Activated naive CD4-positive, alpha-beta T cell treated with anti-CD3 and anti-CD28 coated beads, Interleukin-2, amount 10 ng/mL, durations not matched to agents 7 days and 5 days (primary cell): ENCODE measurements around the gene SETBP1.

ENCODE experiments used
- CTCF ChIA-PET: fragments of 350-600 bp; sonication (Branson Sonifier 250); formaldehyde crosslinking; loops from one replicate; lab custom pipeline; 2021; ENCODE audit warnings: antibody characterized with exemption; lab: Charles Lee
- DNase-seq: peaks from one replicate; pipeline ENCODE4 v3.0.0-alpha.2; 2020
- H3K27ac Mint-ChIP-seq: one replicate; pipeline ENCODE4 v1.8.0; 2021; ENCODE audit warnings: mild to moderate bottlenecking, moderate library complexity, mixed read lengths
- H3K27me3 Mint-ChIP-seq: one replicate; pipeline ENCODE4 v1.8.0; 2021; ENCODE audit warnings: mild to moderate bottlenecking, mixed read lengths
- H3K36me3 Mint-ChIP-seq: one replicate; pipeline ENCODE4 v1.8.0; 2021; ENCODE audit warnings: mixed read lengths
- H3K4me1 Mint-ChIP-seq: one replicate; pipeline ENCODE4 v1.8.0; 2021; ENCODE audit warnings: mixed read lengths
- H3K4me3 Mint-ChIP-seq: one replicate; pipeline ENCODE4 v1.8.0; 2021; ENCODE audit warnings: mild to moderate bottlenecking, moderate library complexity, mixed read lengths
- H3K9me3 Mint-ChIP-seq: one replicate; pipeline ENCODE4 v1.8.0; 2021; ENCODE audit warnings: mixed read lengths

The SETBP1 gene

DNA sequence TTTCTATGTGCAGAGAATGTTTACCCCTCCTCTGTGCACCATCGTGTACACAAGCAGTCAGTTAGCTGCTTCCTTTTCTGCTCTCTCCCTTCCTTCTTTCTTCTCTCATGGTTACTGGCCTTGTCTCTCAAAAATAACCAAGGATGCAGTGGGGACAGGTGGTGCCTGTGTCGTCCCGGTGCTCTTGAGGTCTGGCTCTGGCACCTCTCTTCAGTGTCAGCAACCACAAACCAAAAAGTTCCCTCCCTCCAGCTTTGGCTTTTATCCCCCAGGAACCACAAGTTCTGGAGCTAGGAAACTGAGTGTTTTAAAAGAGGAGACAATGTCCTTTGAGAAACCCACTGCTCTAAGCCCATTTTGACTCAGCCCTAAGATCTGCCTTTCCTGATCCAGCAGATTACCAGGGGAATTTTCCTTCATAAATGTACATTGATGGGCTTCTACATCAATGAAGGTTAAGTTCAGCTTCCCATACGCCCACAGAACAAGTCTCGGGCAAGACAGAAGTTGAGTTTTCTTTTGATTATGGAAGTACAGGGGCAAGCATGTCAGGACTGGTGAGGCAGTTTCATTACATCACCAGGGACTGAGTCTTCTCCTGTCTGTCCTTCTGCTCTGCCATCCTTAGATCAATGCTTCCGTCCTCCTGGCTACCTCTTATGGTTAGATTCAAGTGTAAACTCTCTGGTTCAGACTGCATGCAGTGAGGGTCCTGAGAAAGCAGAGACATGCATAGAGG lies 232.2 kb downstream of the SETBP1 start:
- H3K4me3 Mint-ChIP-seq, result no peak overlapping the region

DNA sequence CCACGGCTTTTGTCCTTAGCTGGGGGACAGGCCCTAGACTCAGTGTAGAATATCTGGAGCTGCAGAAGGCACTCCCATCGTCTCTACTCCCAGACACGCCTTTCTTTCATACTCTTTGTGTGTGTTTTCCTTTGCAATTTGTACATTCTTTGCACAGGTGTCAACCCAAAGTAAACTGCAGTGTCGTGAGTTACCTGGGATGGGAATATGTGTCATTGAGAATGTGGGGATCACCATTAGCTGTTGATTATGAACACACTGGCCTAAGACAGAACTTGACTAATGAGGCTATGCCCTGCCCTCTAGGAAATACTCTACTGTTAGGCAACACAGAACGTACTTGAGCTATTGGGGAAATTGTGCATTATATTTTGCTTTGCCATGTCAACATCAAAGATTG lies 233.3 kb downstream of the SETBP1 start:
- DNase-seq, result no peak
- H3K4me3 Mint-ChIP-seq, result no peak overlapping the region
- no peaks in the 10 kb centered on the region for H3K9me3 Mint-ChIP-seq
- no peaks in the 10 kb centered on the region for H3K36me3 Mint-ChIP-seq
- CTCF ChIA-PET, result no interaction called here
- H3K4me1 Mint-ChIP-seq, result no peaks in the 10 kb centered on the region
- peaks cover 6% of the 10 kb centered on the region for H3K27me3 Mint-ChIP-seq
- no peak overlapping the region for H3K27ac Mint-ChIP-seq

More for the DNA sequence above, 232.2 kb downstream of the SETBP1 start:
- Mint-ChIP-seq H3K27ac (no peak overlapping the region), H3K36me3 (no peaks in the 10 kb centered on the region), H3K27me3 (peaks cover 8% of the 10 kb centered on the region), H3K9me3 (no peaks in the 10 kb centered on the region), H3K4me1 (no peaks in the 10 kb centered on the region)
- DNase-seq, result no peak
- CTCF ChIA-PET, result no interaction called here

DNA sequence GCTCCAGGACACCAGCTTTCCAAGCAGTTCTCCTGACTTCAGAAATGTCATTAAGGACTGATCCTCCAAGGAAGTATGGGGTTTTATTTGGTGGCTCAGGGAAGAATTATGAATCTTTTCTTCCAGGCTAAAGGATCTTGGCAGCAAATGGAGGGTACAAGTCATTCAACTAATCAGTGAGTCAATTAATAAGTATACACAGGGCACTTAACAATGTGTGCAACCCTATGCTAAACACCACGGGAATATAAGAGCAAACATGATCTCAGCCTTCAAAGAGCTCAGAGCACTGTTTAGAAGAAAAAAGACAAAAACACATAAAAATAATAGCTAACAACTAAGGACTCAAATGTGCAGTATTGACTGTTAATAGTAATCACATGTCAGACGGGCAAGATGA lies 234.5 kb downstream of the SETBP1 start:
- H3K4me1 Mint-ChIP-seq, result no peaks in the 10 kb centered on the region
- no peak for DNase-seq

DNA sequence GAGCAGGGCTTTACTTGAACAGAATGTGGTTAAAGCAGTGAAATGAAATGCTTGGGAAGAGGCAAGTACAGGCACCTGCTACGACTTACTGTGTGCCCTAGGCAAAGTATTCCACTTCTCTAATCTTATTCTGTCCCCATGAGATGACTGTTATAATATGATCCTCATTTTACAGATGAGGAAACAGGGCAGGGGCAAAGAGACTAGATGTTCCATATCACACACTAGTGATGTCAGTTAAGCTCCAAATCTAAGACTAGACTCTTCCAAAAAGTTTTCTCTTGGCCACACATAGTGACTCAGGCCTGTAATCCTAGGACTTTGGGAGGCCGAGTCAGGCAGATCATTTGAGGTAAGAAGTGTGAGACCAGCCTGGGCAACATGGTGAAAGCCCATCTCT lies 235.0 kb downstream of the SETBP1 start:
- Mint-ChIP-seq H3K4me3 (no peak overlapping the region), H3K4me1 (no peaks in the 10 kb centered on the region), H3K27ac (no peak overlapping the region), H3K27me3 (peaks cover 3% of the 10 kb centered on the region), H3K9me3 (no peaks in the 10 kb centered on the region), H3K36me3 (no peaks in the 10 kb centered on the region)
- CTCF ChIA-PET, result no interaction called here
- no peak for DNase-seq

More for the DNA sequence above, 234.5 kb downstream of the SETBP1 start:
- CTCF ChIA-PET, result no interaction called here
- H3K27me3 Mint-ChIP-seq, result peaks cover 3% of the 10 kb centered on the region
- no peaks in the 10 kb centered on the region for H3K36me3 Mint-ChIP-seq
- H3K27ac Mint-ChIP-seq, result no peak overlapping the region
- H3K4me3 Mint-ChIP-seq, result no peak overlapping the region
- no peaks in the 10 kb centered on the region for H3K9me3 Mint-ChIP-seq

DNA sequence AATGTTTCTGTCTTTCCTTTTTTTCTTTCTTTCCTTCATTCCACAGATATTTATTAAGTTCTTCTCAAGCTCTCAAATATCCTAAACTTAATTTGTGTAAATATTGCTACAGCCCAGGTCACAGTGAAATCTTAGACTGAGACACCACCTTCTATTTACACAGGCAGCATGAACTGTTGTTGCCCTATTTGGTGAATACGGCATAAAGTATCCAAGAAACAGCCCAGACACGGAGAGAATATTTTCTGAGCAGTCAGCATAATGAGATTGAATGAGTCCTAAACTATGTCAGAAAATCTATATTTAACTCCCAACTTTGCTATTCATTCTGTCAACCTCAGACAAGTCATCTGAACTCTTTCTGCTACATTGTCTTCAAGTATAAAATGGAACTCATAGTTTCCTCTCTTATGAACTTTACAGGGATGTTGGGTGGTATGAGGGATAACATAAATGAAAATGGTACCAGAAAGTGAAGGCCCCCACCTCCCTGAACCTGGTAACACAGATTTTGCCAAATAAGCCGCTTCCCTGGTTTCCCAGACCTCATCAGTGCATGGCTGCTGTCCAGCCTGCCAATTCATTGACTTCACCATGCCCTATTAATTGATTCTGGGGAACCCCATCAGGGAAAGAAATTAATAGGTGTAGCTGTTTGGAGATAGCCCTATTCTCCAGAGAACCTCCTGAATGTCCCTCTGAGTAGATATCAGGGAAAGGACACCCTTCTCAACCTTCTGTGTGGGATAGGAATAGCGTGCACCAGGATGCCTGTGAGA lies 235.9 kb downstream of the SETBP1 start:
- Mint-ChIP-seq H3K4me1 (no peaks in the 10 kb centered on the region), H3K4me3 (no peak overlapping the region), H3K9me3 (no peaks in the 10 kb centered on the region), H3K27ac (no peak overlapping the region), H3K36me3 (no peaks in the 10 kb centered on the region), H3K27me3 (peaks cover 3% of the 10 kb centered on the region)
- no peak for DNase-seq
- CTCF ChIA-PET, result no interaction called here

DNA sequence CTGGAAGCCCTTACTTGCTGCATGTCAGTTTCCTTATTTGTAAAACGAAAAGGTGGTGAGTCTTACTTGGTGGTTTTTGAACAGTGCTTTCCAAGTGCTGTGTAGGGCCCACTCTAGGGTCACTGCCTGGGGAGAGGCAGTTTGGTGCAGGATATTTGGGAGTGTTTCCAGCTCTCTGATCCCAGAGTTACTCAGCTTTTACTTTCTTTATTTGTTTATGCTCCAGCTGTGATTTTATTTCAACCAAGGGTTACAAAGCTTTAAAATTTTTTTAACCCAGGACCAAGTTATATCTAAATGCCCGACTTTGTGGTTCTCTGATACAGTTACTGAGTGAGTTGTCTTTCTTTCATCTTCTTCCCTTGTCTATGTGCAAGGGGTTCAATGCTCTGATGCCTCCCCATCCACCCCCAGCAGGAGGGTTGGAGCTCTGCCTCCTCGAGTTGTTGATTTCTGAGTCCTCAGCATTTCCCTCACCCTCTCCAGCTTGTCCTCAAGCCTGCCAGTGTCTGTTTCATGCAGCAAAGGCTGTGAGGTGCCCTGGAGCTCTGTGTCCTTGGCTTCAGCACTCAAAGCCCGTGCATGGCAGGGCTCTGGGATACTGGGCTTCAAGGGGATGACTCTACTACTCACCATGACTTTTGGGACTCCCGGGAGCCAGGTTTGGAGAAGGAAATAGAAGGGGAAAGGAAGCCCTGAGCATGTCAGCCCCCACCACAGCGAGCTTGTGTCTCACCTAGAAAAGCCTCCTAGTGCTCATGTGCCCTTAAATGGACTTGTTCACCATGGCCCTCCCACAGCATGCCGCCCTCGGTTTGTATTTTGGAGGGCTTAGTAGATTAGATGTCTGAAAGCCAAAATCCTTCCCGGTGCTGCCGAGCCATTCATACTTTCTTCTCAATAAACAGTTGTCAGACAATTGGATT lies 236.8 kb downstream of the SETBP1 start:
- CTCF ChIA-PET, result no interaction called here
- Mint-ChIP-seq H3K27me3 (peaks cover 3% of the 10 kb centered on the region), H3K4me1 (no peaks in the 10 kb centered on the region), H3K4me3 (no peak overlapping the region), H3K9me3 (no peaks in the 10 kb centered on the region), H3K27ac (no peak overlapping the region), H3K36me3 (no peaks in the 10 kb centered on the region)
- DNase-seq, result no peak

DNA sequence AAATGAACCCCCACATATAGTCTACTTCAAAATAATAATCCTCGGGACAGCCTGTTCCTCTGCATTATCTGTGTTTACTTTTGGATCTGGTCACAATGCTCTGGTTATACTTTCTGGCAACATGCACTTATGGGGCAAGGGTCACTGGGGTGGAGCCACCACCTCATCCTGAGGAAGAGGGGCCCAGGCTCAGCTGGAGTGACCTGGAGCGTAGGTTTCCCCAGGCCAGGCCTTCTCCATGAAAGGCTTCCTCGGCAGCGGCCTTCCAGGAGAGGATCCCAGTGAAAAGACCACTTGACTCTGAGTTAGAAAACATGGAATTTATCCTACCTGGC lies 237.4 kb downstream of the SETBP1 start:
- DNase-seq, result no peak
- H3K4me3 Mint-ChIP-seq, result no peak overlapping the region
- no peaks in the 10 kb centered on the region for H3K9me3 Mint-ChIP-seq
- no peaks in the 10 kb centered on the region for H3K4me1 Mint-ChIP-seq
- H3K36me3 Mint-ChIP-seq, result no peaks in the 10 kb centered on the region
- CTCF ChIA-PET, result no interaction called here
- peaks cover 3% of the 10 kb centered on the region for H3K27me3 Mint-ChIP-seq
- H3K27ac Mint-ChIP-seq, result no peak overlapping the region

DNA sequence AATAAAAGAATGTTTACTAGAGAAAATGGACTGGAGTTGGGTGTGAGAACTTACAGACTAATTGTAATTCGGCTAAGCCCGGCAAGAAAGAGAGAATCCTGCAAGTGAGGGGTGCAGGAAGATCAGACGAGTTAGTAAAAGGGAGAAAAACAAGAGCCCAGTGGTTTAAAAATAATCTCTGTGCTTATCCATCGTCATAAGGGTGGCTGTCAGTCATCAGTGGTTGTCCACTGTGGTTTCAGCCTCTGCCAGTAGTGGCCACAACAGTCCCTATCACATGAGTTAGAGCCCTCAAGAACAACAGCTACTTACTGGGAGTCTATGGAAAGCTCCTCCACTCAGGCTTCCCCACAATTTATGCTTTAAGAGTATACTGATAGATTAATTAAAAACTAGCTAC lies 239.8 kb downstream of the SETBP1 start:
- H3K27me3 Mint-ChIP-seq, result peaks cover 3% of the 10 kb centered on the region
- no peaks in the 10 kb centered on the region for H3K36me3 Mint-ChIP-seq
- CTCF ChIA-PET, result no interaction called here

DNA sequence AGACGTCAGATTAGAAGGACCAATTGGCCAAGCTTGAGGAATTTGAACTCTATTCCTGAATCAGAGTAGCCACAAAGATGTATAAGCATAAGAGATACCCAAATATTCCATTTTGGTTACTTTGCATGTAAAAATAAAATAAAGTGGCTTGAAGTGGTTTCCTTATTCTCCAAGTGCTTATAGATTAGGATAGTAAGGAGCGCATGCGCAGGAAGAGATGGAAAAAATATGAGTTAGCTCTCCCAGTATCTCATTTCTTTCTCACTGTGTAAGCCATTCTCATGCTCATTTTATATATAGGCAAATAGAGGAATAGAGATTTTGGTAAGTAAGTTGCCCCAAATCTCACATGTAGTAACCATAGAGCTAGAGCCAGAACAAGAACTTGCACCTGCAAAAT lies 241.3 kb downstream of the SETBP1 start:
- no peak overlapping the region for H3K27ac Mint-ChIP-seq
- peaks cover 3% of the 10 kb centered on the region for H3K27me3 Mint-ChIP-seq
- H3K4me1 Mint-ChIP-seq, result no peaks in the 10 kb centered on the region
- CTCF ChIA-PET, result no interaction called here
- no peak for DNase-seq
- H3K36me3 Mint-ChIP-seq, result no peaks in the 10 kb centered on the region
- H3K9me3 Mint-ChIP-seq, result no peaks in the 10 kb centered on the region
- no peak overlapping the region for H3K4me3 Mint-ChIP-seq

More for the DNA sequence above, 239.8 kb downstream of the SETBP1 start:
- Mint-ChIP-seq H3K4me3 (no peak overlapping the region), H3K4me1 (no peaks in the 10 kb centered on the region), H3K27ac (no peak overlapping the region), H3K9me3 (no peaks in the 10 kb centered on the region)
- DNase-seq, result no peak

DNA sequence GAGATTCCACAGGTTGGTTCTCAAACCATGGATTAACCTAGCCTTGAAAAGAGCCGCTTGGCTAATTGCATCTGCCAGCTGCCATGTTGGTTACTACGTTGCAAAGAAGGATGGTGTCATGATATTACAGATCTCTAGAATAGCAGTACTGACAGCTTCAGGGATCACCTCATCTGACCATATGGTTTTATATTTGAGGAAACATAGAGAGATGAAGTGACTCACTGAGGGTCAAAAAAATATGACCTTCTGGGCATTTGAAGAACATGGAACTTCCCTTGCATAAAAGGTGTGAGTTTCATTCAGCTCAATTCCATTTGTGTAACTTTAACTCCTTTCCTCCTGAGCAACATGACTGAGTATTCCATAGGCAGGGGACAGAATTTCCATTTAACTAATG lies 242.3 kb downstream of the SETBP1 start:
- CTCF ChIA-PET, result no interaction called here
- no peaks in the 10 kb centered on the region for H3K36me3 Mint-ChIP-seq
- no peaks in the 10 kb centered on the region for H3K4me1 Mint-ChIP-seq
- H3K9me3 Mint-ChIP-seq, result no peaks in the 10 kb centered on the region
- no peaks in the 10 kb centered on the region for H3K27me3 Mint-ChIP-seq
- no peak overlapping the region for H3K27ac Mint-ChIP-seq
- no peak overlapping the region for H3K4me3 Mint-ChIP-seq
- DNase-seq, result no peak

DNA sequence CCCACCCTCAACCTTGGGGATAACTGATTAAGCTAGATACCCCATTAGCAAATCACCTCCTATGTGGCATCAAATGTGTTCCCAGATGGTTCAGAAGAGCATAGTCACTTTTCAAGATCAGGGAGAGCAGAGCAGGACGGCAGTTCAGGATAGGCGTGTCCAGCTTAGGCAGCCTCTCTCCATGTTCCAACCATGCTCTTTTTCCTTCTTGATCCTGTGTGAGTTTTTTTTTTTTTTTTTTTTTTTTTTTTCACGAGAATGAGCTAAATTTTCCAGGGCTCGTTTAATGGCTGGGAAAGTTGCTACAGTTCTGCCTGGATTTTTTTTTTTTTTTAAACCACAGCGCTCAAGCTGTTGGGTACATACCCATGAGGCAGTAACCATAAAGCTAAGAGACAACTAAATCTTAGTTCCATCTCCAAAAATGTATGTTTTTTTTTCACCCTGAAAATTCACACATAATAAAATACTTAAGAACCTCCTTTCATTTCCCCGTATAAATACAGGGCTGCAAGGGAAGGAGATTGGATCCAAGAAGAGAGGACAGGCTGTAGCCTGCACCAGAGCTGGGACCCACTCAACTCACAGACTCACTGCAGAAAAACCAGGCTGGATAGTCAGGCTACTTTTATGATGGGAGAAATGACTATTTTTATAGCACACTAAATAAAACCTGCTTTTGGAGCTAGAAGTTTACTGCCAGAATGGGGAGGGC lies 244.3 kb downstream of the SETBP1 start:
- Mint-ChIP-seq H3K27ac (no peak overlapping the region), H3K4me3 (no peak overlapping the region), H3K4me1 (no peaks in the 10 kb centered on the region), H3K27me3 (no peaks in the 10 kb centered on the region), H3K9me3 (no peaks in the 10 kb centered on the region), H3K36me3 (no peaks in the 10 kb centered on the region)
- no peak for DNase-seq
- CTCF ChIA-PET, result no interaction called here

DNA sequence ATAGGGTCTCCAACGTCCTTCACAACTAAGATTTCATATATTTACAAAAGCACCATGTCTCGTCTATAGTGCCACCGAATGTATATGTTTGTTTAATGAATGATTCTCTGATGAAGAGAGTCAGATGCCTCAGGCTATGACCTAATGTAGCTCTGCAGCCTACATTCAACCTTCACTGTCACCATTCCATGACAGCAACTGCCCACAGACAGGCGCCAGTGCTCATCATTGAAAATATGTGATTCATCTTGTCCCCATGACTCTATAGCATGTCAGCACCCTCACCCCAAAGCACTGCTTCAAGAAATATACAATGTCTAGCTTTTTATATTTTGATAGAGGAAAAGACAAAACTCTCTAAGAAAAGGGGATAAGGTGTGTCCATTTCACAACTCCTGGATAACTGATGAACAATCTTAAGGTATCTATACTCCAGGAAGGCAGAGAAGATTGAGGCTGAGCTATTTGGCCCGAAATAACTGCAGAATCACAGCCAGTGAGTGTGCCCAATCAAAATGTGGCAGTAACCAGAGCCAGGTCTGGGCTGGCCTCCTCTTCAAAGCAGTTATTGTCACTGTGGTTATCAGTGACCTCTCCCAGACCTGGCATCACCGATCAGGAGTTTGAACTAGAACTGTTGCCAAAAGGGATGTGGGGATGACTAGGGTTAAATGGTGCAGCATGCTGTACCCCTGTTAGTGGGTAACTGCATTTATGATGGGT lies 246.6 kb downstream of the SETBP1 start:
- H3K9me3 Mint-ChIP-seq, result peaks cover 6% of the 10 kb centered on the region
- no peak overlapping the region for H3K27ac Mint-ChIP-seq
- no peak for DNase-seq
- no peaks in the 10 kb centered on the region for H3K36me3 Mint-ChIP-seq
- H3K4me3 Mint-ChIP-seq, result no peak overlapping the region
- CTCF ChIA-PET, result interaction anchor here (0.5 kb wide), 1 partner anchor 288 kb away, joined by 3 read pairs; no protein-coding TSS in a partner anchor
- H3K4me1 Mint-ChIP-seq, result no peaks in the 10 kb centered on the region
- H3K27me3 Mint-ChIP-seq, result no peaks in the 10 kb centered on the region

DNA sequence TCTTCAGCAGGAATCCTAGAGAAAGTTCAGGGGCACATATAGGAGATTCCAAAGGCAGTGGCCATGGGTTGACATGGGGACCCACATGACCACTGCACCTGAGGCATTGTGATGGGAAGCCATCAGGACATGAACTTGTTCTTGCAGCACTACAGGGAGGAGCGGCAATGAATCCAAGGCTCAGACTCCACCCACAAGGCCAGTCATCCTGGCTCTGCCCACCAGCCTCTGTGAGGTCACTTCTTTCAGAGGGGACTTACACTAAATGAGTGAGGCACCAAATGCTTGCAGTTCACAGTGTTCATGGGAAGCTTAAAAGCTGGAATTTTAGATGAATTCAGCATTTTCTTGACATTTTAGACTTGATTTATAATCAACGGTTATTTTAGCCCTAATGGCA lies 254.2 kb downstream of the SETBP1 start:
- H3K27me3 Mint-ChIP-seq, result no peaks in the 10 kb centered on the region
- no peak overlapping the region for H3K27ac Mint-ChIP-seq
- no peak for DNase-seq
- H3K4me3 Mint-ChIP-seq, result no peak overlapping the region
- CTCF ChIA-PET, result no interaction called here
- H3K36me3 Mint-ChIP-seq, result no peaks in the 10 kb centered on the region
- peaks cover 15% of the 10 kb centered on the region for H3K9me3 Mint-ChIP-seq
- peaks cover 5% of the 10 kb centered on the region for H3K4me1 Mint-ChIP-seq
